Left ventricle myocardium inferior (tissue), 1 donor: ENCODE measurements around the gene ATP11C. TPM values are rescaled to one million over a fixed set of nuclear protein-coding genes. Genes with fewer than 3 reads are reported as not detected.

Experiments
- DNase-seq: peaks from one replicate; pipeline ENCODE4 v3.0.0-alpha.2; 2020
- H3K27ac ChIP-seq: fragments of 200-600 bp; replicated peaks from 2 replicates; pipeline ENCODE4 v1.8.0; 2021
- H3K27me3 ChIP-seq: fragments of 200-600 bp; 2 replicates; pipeline ENCODE4 v1.8.0; 2021; ENCODE audit warnings: low read depth
- H3K36me3 ChIP-seq: fragments of 200-600 bp; 2 replicates; pipeline ENCODE4 v1.8.0; 2021
- H3K4me1 ChIP-seq: fragments of 200-600 bp; 2 replicates; pipeline ENCODE4 v1.8.0; 2021
- H3K4me3 ChIP-seq: fragments of 200-600 bp; 2 replicates; pipeline ENCODE4 v1.8.0; 2021; ENCODE audit warnings: mild to moderate bottlenecking, moderate library complexity
- H3K9me3 ChIP-seq: fragments of 200-600 bp; replicated peaks from 2 replicates; pipeline ENCODE4 v1.8.0; 2021
- CTCF ChIP-seq: fragments of 200-600 bp; IDR thresholded peaks from 2 replicates; pipeline ENCODE4 v1.8.0; 2021; ENCODE audit warnings: antibody characterized with exemption, mild to moderate bottlenecking, borderline replicate concordance
- intact Hi-C: fragments of 100-400 bp; cut with micrococcal nuclease; formaldehyde crosslinking; loops from one replicate; pipeline ENCODE4 v1.11.0; 2022
- total RNA-seq: library from RNA; stranded (reverse); fragmentation: NEBNext Ultra II Directional; extraction: Animal tissue kit (Norgen Biotek cat#: 25700); gene quantifications from one replicate; pipeline ENCODE4 v1.2.1, GENCODE V29; 2021
- donor health status: DM: no; HTN: yes; CAD: no; lungs with severe emphysema.

ATP11C gene
- total RNA-seq, 1 donor from 2014 or later: 3.7 TPM

- no peaks in the 10 kb centered on the region for H3K9me3 ChIP-seq
- H3K4me3 ChIP-seq: no peak overlapping the region
- H3K27me3 ChIP-seq: no peaks in the 10 kb centered on the region
- intact Hi-C loops: no loop called here
- no peak overlapping the region for H3K27ac ChIP-seq
- no peaks in the 10 kb centered on the region for H3K4me1 ChIP-seq
- no peak for DNase-seq
- no peak for TF ChIP-seq CTCF
- H3K36me3 ChIP-seq: no peaks in the 10 kb centered on the region
Measured at GRCh38 chrX:139724626-139725025, 208.2 kb downstream of the ATP11C start.

DNA sequence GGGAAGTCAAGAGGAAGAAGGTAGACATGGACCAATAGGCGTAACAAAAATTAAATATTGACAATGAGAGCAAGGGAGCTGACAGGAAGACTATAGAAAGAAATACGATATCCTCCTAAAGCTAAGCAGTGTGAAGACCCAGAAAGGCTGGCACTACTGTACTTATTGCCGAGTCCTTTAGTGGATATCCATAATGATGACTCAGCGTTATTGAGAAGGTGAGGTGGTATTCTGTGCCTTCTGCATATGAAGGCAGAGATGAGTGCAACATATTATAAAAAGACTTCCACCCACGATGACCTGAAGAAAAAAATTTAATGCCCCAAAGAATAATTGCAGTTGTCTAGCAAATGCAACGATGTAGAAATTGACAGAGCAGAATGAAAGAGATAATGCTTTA is 211.9 kb downstream of the ATP11C start:
- intact Hi-C loops: no loop called here
- Histone ChIP-seq H3K4me1 (no peaks in the 10 kb centered on the region), H3K27me3 (no peaks in the 10 kb centered on the region), H3K9me3 (no peaks in the 10 kb centered on the region), H3K27ac (no peak overlapping the region), H3K36me3 (no peaks in the 10 kb centered on the region), H3K4me3 (no peak overlapping the region)
- no peak for DNase-seq
- TF ChIP-seq CTCF: no peak

DNA sequence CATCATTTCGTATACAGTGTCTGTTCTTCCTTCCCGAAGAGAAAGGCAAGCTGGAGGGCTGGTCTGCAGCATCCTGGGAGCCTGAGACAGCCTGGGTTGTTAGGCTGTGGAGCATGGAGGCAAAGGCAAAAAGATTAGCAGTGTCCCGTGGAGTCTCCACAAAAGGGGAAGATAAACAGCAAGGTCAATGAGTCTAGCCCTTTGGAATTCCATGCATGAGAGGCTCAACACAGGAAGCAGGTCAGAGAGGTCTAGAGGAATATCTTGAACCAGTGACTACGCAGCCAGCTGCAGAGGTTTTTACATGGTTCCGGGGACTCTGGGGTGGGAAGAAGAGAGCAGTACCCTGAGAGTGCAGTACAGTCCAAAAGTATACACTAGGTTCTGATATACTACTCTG is 212.7 kb downstream of the ATP11C start:
- intact Hi-C loops: no loop called here
- no peak for TF ChIP-seq CTCF
- Histone ChIP-seq H3K27ac (no peak overlapping the region), H3K4me3 (no peak overlapping the region), H3K27me3 (no peaks in the 10 kb centered on the region), H3K4me1 (no peaks in the 10 kb centered on the region), H3K36me3 (no peaks in the 10 kb centered on the region), H3K9me3 (no peaks in the 10 kb centered on the region)
- DNase-seq: no peak

DNA sequence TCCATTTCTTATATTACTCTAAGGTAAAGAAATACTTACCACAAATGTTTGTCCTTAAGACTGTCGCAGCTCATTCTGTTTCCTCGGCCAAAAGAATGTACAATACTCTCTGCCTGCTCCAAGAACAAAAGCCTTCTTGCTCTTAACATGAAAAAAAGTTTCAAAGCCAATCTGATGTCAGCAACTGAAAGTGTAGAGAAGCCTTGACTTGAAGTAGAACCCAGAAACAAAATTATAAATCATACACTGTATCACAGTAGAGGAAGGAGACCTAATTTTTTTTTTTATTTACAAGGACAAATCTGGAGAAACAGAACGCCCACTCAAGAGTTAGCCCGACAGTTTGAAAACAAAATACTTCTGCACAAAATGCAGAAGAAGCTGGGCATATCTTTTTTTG is 224.8 kb downstream of the ATP11C start, which contains the start of gene MCF2:
Gene MCF2 (minus strand): TSS at position 101 of the 400 bp plus-strand sequence. CDS start 56,423 bp downstream, outside the sequence.
- no peak within 1 kb of the TSS for H3K4me3 ChIP-seq
- intact Hi-C loops: no loop called here
- TF ChIP-seq CTCF: no peak
- DNase-seq: no peak
- H3K27me3 ChIP-seq: no peaks in the 10 kb centered on the region
- H3K9me3 ChIP-seq: no peaks in the 10 kb centered on the region
- no peak within 1 kb of the TSS for H3K27ac ChIP-seq
- no peaks in the 10 kb centered on the region for H3K4me1 ChIP-seq
- H3K36me3 ChIP-seq: no peaks in the 10 kb centered on the region

GRCh38 chrX:139702658-139703057 is 230.2 kb downstream of the ATP11C start:
- no peak for TF ChIP-seq CTCF

GRCh38 chrX:139692908-139693307 is 239.9 kb downstream of the ATP11C start:
- intact Hi-C loops: no loop called here
- peak overlapping the region; percentile 64 for H3K4me3 ChIP-seq
- TF ChIP-seq CTCF: no peak

More at GRCh38 chrX:139702658-139703057, 230.2 kb downstream of the ATP11C start:
- Histone ChIP-seq H3K9me3 (no peaks in the 10 kb centered on the region), H3K27ac (no peak overlapping the region), H3K4me3 (no peak overlapping the region), H3K36me3 (no peaks in the 10 kb centered on the region), H3K4me1 (no peaks in the 10 kb centered on the region), H3K27me3 (no peaks in the 10 kb centered on the region)
- no peak for DNase-seq
- intact Hi-C loops: no loop called here

More at GRCh38 chrX:139692908-139693307, 239.9 kb downstream of the ATP11C start:
- Histone ChIP-seq H3K9me3 (no peaks in the 10 kb centered on the region), H3K4me1 (no peaks in the 10 kb centered on the region), H3K36me3 (no peaks in the 10 kb centered on the region), H3K27me3 (no peaks in the 10 kb centered on the region), H3K27ac (no peak overlapping the region)
- no peak for DNase-seq
